HG02970 (cell line): ENCODE measurements around the gene GSN.

Experiments used
- ATAC-seq: cut with Tn5 transposase; IDR thresholded peaks from one replicate; pipeline ENCODE4 v1.9.1; 2021; ENCODE audit warnings: mild to moderate bottlenecking, moderate library complexity, moderate number of reproducible peaks; ENCODE audit not compliant: unreplicated experiment, low FRiP score

Gene GSN

GRCh38 chr9:121318631-121319382 lies 50.8 kb downstream of the GSN start:
- no peak for ATAC-seq

DNA sequence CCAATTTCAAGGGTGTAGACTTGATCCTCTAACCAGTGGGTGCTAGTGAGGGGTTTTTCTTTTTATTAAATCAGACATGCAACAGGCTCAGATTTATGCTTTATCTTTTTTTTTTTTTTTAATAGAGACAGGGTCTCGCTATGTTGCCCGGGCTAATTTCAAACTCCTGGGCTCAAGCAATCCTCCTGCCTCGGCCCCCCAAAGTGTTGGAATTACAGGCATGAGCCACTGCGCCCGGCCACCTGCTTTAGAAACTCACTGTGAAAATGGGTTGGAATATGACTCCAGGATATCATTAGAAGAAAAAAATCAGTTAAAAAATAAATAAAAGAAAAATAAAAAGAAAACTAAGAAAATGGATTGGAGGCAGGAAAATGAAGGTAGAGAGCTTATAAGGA lies 51.4 kb downstream of the GSN start:
- ATAC-seq: no peak

GRCh38 chr9:121321016-121321503 lies 53.1 kb downstream of the GSN start:
- no peak for ATAC-seq

DNA sequence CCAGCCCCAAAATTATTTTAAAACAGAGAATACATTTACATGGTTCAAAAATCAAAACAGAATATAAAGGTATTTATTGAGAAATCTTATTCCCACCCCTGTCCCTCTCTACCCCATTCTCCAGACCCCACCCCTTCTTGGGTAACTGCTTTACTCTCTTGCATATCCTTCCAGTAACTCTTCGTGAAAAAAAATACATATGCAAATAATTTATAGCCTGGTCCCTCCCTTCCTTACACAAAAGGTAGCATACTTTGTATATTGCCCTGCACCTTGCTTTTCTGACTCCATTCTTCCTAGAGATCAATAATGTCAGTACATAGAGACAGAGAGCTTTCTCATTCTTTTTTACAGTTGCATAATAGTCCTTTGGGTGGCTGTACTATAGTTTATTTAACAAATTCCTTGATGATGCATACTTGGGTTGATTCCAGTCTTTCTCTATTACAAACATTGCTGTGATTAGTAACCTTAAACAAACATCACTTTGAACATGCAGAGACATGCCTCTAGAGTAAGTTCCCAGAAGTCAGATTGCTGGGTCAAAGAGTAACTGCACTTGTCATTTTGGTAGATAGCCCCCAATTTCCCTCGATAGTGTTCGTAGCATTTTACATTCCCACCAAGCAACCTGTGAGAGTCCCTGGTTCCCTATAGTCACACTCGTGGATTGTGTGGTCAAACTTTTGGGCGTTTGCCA lies 54.2 kb downstream of the GSN start:
- no peak for ATAC-seq

DNA sequence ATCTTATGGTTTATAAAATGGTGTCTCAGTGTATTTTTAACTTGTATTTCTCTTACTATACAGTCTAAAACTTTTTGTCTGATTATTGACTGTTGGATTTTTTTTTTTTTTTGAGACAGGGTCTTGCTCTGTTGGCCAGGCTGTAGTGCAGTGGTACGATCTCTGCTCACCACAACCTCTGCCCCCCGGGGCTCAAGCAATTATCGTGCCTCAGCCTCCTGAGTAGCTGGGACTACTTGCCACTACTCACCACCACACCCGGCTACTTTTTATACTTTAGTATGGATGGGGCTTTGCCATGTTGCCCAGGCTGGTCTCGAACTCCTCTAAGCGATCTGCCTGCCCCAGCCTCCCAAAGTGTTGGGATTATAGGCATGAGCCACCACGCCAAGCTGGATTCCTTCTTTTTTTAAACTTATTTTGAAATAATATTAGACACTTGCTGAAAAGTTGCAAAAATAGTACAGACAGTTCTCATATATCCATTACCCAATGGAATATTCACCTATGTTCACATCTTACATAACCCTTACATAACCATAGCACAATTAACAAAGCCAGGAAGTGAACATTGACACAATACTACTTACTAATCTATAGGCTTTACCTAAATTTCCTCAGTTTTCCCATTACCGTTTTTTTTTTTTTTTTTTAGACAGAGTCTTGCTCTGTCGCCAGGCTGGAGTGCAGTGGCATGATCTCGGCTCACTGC lies 54.9 kb downstream of the GSN start:
- ATAC-seq: no peak

DNA sequence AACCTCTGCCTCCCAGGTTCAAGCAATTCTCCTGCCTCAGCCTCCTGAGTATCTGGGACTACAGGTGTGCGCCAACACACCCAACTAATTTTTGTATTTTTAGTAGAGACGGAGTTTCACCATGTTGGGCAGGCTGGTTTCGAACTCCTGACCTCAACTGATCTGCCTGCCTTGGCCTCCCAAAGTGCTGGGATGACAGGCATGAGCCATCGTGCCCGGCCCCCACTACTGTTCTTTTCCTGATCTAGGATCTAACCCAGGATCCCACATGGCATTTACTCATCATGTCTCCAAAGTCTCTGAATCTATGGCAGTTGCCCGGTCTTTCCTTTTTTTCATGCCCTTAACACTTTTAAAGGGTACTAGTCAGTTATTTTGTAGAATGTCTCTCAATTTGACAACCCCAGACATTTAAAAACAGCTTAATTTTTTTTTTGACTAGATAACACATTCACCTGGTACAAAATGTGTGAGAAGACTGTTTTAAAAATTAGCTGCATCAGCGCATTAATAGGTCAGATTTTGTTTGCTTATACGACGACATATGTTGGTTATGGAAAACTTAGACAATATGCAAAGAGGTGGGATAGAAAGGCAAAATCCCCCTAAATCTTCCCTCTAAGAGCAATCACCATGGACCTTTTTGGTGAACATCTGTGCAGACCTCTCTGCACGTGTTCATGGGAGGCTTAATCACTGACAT lies 55.6 kb downstream of the GSN start:
- no peak for ATAC-seq

DNA sequence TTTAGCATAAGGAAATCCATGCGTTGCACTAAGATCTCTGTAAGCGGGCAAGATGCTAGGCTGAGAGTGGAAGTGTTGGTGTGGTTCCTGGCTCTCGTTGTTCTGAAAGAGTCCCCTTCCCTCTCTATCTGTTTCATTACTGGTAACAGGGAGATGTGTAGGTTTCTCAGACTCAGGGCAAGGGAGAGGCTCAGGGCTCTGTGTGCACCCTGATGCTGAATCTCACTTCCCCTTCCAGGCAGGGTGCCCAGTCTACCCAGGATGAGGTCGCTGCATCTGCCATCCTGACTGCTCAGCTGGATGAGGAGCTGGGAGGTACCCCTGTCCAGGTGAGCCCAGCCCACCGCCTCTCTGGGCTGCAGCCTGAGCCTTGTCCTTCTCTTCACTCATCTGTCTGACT lies 56.4 kb downstream of the GSN start:
- ATAC-seq: no peak

DNA sequence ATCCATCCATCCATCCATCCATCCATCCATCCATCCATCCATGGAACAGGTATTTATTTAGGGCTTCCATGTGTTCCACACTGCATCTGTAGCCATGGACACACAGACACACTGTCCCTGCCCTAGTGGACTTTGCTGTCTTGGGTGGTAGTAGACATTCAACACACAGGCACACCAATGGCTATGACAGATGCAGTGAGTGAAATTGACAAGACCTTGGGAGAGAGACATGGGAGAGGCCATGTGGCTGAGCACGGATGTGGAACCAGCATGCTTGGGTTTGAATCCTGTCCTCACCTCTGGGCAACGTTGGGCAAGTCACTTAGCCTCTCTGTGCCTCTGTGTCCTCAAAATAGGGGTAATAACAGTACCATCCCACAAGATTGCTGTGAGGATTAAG lies 56.8 kb downstream of the GSN start:
- no peak for ATAC-seq

DNA sequence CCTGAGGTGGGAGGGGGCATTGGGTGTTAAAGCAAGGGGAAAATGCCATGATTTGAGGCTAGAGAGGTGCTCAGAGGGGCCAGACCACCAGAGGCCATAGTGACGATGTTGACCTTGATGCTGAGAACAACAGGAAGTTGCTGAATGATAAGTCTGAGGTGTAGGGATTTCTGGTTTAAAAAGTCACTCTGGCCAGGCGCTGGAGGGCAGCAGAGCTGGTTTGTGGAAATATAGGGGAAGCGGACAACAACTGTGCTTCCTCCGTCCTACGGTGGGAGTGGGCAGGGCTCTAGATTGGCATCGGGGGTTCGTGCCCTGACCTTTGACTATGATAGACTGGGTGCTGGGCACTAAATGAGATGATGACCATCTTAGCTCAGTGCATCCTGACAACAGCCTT lies 57.4 kb downstream of the GSN start:
- no peak for ATAC-seq

- ATAC-seq: no peak
Observed at GRCh38 chr9:121326130-121326838, 58.3 kb downstream of the GSN start.

DNA sequence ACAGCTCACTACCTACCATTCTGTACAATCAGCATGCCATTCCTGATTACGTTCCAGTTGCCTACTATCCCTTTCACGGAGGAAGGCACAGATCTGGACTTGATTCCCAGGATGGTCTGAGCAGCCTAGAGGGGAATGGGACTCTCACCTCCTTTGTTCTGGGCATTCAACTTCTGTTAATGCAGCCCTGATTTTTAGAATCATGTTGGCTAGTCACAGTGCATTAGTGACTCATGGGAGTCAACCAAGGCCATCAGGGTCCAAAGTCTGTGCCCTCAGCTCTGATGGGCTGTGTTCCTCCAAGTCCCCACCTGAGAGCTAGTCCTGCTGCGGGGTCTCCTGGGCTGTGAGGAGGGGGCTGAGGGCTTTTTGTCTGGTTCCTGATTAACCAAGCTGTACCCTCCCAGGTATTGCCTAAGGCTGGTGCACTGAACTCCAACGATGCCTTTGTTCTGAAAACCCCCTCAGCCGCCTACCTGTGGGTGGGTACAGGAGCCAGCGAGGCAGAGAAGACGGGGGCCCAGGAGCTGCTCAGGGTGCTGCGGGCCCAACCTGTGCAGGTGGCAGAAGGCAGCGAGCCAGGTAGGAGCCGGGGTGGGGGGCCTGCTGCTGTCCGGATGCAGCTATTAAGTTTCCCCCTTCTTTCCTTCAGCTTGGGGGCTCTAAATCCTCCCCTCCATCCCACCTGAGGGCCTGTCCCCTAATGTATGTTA lies 59.1 kb downstream of the GSN start:
- no peak for ATAC-seq

GRCh38 chr9:121328476-121328875 lies 60.5 kb downstream of the GSN start:
- no peak for ATAC-seq

- ATAC-seq: no peak
Observed at GRCh38 chr9:121328876-121329681, 61.1 kb downstream of the GSN start.

GRCh38 chr9:121331549-121331948 lies 63.6 kb downstream of the GSN start:
- ATAC-seq: no peak

- ATAC-seq: no peak
Observed at GRCh38 chr9:121331992-121332685, 64.2 kb downstream of the GSN start.

DNA sequence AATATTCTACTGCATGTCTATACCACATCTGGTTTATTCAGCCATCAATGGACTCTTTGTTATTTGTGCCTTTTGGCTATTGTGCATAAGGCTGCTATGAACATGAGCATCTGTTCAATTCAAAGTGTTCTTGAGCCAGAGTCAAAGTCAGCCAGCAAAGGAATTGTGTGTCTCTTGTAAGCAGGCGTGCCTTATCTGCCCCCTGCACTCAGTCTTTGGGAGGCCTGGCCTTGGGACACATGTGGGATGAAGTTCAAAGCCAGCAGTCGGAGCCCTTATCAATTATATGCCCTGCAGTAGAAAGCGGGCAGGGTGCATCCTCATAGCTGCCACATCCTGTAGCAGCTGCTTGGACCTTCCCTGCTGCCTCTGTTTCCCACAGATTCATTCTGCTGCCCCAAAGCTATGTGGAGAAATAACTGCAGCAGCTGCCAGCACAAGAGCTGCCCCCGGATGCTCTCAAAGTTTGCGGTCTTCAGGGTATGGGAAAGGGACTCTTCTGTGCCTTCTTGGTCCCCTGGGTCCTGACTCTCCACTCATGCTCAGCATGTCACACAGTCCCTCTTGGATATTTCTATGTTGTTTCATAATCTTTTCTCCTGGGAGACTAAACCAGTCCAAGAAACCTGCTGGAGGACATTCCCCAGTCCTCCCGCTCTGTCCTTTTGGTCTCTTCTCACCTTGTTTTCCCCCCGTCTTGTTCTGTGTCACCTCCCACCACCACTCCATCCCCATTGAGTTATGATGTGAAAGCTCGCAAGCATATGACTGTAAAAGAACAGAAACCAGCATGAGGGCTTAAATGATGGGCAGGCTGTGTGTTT lies 66.2 kb downstream of the GSN start:
- no peak for ATAC-seq

GRCh38 chr9:121336665-121337064 lies 68.7 kb downstream of the GSN start:
- ATAC-seq: no peak
